Measurements from ENCODE around the gene POU2F3.

The POU2F3 gene

DNA sequence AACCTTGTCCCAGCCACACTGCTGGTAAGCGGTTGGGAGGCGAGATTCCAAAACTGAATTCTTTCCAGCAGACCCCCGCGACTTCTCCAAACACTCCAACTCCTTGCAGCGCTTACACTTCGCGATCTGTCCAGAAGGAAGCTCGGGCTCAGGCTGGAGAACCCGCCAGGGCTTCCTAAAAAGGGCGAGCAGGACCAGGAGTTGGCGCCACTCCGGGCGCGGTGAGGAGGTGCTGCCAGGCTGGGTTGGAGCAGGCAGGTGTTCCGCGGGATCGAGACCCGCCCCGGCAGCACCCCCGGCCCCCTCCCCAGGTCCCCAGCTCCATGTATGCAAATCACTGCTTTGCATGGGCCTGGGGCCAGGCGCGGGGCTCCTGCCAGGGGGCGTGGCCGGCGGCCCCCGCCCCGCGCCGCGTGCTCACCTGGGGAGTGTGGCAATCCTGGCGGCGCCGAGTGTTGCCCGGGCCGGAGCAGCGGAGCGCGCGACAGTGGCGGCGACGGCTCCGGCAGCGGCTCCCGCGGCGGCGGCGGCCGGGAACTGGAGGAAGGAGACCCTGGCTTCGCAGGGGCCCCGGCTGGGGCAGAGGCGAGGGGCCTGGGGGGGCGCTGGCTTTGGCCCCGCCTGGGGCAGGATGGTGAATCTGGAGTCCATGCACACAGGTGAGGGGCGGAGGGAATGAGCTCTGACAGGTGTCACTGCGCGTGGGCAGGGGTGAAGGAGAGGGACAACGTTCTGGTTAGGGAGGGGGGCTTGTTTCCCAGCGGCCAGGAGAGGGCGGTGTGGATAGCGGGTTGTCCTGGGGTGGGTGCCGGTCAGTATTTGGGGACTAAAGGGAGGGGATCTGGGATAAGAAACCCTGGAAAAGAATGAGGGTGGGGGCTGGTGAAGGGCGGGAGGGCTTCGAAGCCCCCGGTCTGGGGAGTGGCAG lies at the start of gene POU2F3:
POU2F3 (plus strand) TSS at position 428 of the 928 bp plus-strand sequence; CDS start at position 632, 204 bp downstream.
- TF ChIP-seq, protein P1, sequence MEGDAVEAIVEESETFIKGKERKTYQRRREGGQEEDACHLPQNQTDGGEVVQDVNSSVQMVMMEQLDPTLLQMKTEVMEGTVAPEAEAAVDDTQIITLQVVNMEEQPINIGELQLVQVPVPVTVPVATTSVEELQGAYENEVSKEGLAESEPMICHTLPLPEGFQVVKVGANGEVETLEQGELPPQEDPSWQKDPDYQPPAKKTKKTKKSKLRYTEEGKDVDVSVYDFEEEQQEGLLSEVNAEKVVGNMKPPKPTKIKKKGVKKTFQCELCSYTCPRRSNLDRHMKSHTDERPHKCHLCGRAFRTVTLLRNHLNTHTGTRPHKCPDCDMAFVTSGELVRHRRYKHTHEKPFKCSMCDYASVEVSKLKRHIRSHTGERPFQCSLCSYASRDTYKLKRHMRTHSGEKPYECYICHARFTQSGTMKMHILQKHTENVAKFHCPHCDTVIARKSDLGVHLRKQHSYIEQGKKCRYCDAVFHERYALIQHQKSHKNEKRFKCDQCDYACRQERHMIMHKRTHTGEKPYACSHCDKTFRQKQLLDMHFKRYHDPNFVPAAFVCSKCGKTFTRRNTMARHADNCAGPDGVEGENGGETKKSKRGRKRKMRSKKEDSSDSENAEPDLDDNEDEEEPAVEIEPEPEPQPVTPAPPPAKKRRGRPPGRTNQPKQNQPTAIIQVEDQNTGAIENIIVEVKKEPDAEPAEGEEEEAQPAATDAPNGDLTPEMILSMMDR (IDR thresholded peaks at IDR 0.05; ENCODE audit: low read depth, low read length) = peak; percentile 18
- no peak for TF ChIP-seq MYC (IDR thresholded peaks at IDR 0.05; ENCODE audit: low read depth, low read length)
- no peak within 1 kb of the TSS for H3K4me3 ChIP-seq (ENCODE audit: low read depth, low read length)
- DNase-seq (ENCODE audit: low read depth) = no peak

GRCh38 chr11:120191058-120191457 lies 48.9 kb upstream of the POU2F3 start:
- no peak for DNase-seq (ENCODE audit: low read depth)
- no peak for TF ChIP-seq MYC (IDR thresholded peaks at IDR 0.05; ENCODE audit: low read depth, low read length)
- no peak for TF ChIP-seq POLR2A (IDR thresholded peaks at IDR 0.05; ENCODE audit: extremely low read depth, insufficient read length)
- TF ChIP-seq, protein P2, sequence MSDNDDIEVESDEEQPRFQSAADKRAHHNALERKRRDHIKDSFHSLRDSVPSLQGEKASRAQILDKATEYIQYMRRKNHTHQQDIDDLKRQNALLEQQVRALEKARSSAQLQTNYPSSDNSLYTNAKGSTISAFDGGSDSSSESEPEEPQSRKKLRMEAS (IDR thresholded peaks at IDR 0.05; ENCODE audit: low read depth, low read length) = no peak
- TF ChIP-seq, protein P1 (IDR thresholded peaks at IDR 0.05; ENCODE audit: low read depth, low read length) = no peak
- H3K4me3 ChIP-seq (ENCODE audit: low read depth, low read length) = no peak overlapping the region

DNA sequence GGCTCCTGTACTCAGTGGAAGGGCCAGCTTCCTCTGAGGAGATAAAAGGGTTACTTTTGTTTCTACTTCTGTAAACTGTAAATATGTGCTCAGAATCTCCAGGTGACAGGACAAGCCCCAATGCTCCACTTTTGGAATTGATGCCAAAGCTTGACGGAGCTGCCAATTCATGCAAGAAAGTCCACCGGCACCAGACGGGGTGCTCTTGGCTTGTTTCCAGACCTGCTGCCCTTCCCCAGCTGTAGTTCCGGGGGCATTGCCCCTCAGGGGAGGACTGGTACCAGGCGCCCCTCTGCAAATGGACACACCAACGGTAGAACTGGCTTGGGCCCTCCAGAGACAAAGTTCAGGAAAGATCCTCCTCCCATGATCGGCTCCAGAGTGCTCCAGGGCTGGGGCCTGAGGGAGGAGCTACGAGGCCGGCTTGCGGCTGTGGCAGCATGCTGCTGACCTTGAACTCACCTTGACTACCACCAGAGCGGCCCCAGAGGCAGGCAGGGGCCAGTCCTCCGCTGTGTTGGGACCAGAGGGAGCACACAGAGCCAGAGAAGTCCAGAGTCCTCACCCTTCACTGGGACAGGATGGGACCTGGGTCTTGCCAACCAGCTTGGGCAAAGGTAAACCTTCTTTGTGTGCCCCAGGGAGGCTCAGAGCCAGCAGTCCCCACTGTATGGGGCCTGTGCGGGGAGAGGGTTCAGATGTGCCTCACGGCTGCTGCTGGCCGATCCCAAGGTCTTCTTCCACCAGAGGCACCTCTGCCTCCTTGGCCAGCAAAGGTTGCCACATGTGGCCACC lies 46.9 kb upstream of the POU2F3 start:
- TF ChIP-seq POLR2A (IDR thresholded peaks at IDR 0.05; ENCODE audit: extremely low read depth, insufficient read length) (no peak), MYC (IDR thresholded peaks at IDR 0.05; ENCODE audit: low read depth, low read length) (no peak)
- TF ChIP-seq, protein P2 (IDR thresholded peaks at IDR 0.05; ENCODE audit: low read depth, low read length) = no peak
- TF ChIP-seq, protein P1 (IDR thresholded peaks at IDR 0.05; ENCODE audit: low read depth, low read length) = no peak
- H3K4me3 ChIP-seq (ENCODE audit: low read depth, low read length) = no peak overlapping the region
- DNase-seq (ENCODE audit: low read depth) = no peak

GRCh38 chr11:120194166-120194565 lies 45.8 kb upstream of the POU2F3 start:
- no peak for DNase-seq (ENCODE audit: low read depth)
- TF ChIP-seq MYC (IDR thresholded peaks at IDR 0.05; ENCODE audit: low read depth, low read length) = no peak
- TF ChIP-seq, protein P2 (IDR thresholded peaks at IDR 0.05; ENCODE audit: low read depth, low read length) = no peak
- TF ChIP-seq, protein P1 (IDR thresholded peaks at IDR 0.05; ENCODE audit: low read depth, low read length) = no peak
- no peak for TF ChIP-seq POLR2A (IDR thresholded peaks at IDR 0.05; ENCODE audit: extremely low read depth, insufficient read length)
- no peak overlapping the region for H3K4me3 ChIP-seq (ENCODE audit: low read depth, low read length)

GRCh38 chr11:120195601-120196320 lies 44.2 kb upstream of the POU2F3 start:
- DNase-seq (ENCODE audit: low read depth) = no peak
- TF ChIP-seq, protein P1 (IDR thresholded peaks at IDR 0.05; ENCODE audit: low read depth, low read length) = no peak
- TF ChIP-seq MYC (IDR thresholded peaks at IDR 0.05; ENCODE audit: low read depth, low read length) (no peak), POLR2A (IDR thresholded peaks at IDR 0.05; ENCODE audit: extremely low read depth, insufficient read length) (no peak)
- TF ChIP-seq, protein P2 (IDR thresholded peaks at IDR 0.05; ENCODE audit: low read depth, low read length) = no peak
- H3K4me3 ChIP-seq (ENCODE audit: low read depth, low read length) = no peak overlapping the region

All from NB4 (cell line).